ENCODE data around the gene WDR88.
"Not testable (repeated sequence)": the region's sequence is repeated elsewhere in the genome, so short reads cannot be mapped to it uniquely, and the experiment has no call there.

WDR88 gene, protein sequence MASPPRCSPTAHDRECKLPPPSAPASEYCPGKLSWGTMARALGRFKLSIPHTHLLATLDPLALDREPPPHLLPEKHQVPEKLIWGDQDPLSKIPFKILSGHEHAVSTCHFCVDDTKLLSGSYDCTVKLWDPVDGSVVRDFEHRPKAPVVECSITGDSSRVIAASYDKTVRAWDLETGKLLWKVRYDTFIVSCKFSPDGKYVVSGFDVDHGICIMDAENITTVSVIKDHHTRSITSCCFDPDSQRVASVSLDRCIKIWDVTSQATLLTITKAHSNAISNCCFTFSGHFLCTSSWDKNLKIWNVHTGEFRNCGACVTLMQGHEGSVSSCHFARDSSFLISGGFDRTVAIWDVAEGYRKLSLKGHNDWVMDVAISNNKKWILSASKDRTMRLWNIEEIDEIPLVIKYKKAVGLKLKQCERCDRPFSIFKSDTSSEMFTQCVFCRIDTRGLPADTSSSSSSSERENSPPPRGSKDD

DNA sequence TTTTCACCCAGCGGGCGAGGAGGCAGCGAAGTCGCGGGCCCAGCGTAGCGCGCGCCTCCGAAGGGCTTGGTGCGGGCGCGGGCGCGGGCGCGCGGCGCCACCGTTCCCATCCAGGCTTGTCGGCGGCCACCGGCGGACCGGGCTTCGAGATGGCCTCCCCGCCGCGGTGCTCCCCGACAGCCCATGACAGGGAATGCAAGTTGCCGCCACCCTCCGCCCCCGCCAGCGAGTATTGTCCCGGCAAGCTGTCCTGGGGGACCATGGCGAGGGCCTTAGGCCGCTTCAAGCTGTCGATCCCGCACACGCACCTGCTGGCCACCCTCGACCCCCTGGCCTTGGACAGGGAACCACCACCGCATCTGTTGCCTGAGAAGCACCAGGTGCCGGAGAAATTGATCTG is at the start of gene WDR88:
Gene WDR88, plus strand, starts transcription at position 94 of the 400 bp plus-strand sequence. Its CDS starts 56 bp downstream, at position 150.
- no peak for DNase-seq

DNA sequence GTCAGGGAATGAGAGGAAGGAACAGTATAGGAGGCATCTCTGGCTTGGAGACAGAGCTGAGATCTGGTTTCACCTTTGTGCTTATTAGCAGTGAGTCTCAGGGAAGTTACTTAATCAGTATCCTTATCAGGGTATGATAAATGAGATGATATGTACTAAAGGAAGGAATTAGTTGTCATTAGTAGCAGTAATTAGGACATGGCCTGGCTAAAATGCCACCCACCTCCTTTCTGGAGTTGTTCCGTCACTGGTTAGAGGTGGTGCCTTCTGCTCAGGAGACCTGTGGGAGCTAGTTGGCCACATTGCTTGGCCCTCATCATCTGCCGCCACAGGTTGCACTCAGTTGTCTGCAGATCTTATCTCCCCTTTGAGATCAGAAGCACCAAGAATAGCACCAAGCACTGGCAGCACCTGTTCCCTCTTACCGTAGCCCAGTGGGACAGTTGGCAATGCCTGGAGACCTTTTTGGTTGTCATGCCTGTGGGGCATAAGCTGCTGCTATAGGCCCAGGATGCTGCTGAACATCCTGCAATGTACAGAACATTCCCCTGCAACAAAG is 46.3 kb upstream of the WDR88 start:
- no peak for DNase-seq

DNA sequence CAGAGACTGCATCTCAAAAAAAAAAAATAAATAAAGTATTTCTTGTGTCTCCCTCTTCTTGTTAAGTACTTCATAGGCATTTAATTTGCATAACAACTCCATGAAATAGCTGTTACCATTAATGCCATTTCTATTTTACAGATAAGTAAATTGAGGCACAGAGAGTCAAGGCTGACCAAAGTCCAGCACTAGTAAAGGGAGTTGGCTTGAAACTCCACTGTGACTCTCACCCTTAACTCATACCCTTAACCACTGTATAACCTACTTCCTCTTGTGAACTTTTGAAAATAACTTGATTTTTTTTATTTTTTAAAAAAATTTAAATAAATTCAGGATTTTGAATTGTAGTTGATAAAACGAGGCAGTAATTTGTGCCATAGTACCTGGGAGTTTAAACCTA is 45.0 kb upstream of the WDR88 start:
- no peak for DNase-seq

DNA sequence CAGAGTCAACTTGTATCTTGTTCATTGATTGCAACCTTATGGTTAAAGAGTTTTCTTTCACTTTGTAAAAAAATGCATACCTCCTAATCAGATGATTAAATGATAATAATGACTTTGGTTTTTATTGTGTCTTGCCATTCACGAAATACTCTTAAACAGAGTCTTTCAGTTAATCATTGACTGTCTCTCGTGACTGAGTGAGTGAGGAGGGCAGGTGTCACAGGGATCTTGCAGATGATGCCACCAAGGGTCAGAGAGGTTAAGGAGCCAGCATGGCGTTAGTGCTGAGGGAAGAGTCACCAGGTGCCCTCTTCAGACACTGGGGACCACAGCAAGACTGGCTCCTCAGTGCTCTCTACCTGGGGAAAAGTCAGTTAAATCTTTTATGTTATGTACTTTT is 42.9 kb upstream of the WDR88 start:
- DNase-seq: no peak

DNA sequence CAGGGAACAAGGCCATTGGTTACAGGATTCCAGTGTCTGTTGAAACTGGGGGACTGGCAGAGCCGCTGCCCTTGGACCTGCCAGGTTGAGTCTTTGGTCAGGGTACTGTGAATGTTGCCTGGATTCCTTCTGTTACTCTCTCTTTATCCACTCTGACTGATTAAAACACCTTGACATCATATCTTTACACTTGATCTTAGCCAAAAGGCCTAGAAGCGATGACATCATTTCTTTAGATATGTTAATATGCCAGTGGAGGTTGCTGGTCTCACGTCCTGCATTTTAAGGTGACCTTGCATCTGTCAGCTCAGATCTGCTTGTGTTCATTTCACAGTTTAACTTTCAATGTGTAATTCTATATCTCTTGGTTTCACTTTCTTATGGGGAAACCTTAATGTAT is 41.7 kb upstream of the WDR88 start:
- DNase-seq: no peak

DNA sequence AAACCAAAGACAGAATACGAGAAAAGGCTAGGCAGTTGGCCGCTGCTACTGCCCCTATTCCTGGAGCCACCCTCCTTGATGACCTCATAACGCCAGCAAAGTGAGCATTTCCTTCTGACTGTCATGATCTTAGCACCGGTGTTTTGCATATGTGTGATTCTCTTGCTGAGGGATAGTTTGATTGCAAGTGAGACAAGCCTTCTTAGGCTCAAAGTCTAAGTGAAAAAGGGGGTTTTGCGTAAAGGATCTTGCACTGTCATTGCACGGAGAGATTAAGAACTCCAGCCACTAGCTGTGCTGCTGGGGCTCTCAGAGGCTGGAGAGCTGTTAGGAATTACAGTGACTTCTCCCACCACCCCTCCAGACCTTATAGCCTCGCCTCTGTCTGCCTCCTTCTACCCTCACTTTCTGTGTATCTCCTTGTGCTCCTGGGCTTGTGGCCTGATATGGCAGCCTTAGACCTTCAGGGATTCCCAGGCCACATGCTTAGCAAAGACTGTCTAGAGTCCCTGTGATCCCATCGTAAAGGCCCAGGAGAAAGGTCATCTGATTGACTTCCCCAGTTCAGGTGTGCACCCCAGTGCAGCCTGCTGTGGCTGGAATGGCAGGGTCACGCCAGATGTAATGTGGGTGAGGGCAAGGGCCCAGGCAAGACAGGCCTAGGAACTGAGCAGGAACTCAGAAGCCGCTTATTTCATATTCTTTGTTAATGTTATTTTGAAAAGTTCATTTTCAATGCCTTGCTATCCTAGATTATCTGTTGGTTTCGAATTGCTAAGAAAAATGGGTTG is 38.3 kb upstream of the WDR88 start:
- no peak for DNase-seq

DNA sequence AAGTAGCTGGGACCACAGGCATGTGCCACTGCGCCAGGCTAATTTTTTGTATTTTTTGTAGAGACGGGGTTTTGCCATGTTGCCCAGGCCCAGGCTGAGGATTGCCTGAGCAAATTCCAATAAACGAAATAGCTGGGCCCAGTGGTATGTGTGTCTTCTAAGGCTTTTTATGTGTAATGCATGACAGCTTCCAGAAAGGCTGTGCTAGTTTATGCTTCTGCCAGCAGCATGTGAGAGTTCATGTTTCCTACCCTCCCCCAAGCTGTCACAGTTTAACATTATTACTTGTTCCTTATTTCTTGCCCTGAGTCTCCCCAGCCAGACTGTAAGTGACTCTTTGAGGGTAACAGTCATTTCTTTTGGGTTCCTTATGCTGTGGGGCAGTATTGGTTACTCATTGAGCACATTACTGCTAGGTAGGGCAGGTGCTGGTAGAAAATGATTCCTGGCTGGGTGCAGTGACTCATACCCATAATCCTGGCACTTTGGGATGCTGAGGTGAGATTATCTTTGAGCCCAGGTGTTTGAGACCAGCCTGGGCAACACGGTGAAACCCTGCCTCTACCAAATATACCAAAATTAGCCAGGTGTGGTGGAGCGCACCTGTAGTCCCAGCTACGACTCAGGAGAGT is 37.4 kb upstream of the WDR88 start:
- no peak for DNase-seq

DNA sequence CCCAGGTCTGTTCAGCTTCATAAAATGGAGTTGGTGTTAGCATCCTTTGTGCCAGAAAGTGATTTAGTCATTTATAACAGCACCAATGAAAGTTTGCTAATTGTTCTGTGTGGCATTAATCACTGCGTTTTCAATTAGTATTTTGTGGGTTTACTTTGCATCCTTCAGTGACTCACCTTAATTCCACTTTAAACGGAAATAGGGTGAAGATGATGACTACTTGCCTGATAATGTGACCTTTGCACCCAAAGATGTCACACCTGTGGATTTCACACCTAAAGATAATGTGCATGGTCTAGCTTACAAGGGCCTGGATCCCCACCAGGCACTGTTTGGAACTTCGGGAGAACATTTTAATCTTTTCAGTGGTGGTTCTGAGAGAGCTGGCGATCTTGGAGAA is 35.9 kb upstream of the WDR88 start:
- no peak for DNase-seq

DNA sequence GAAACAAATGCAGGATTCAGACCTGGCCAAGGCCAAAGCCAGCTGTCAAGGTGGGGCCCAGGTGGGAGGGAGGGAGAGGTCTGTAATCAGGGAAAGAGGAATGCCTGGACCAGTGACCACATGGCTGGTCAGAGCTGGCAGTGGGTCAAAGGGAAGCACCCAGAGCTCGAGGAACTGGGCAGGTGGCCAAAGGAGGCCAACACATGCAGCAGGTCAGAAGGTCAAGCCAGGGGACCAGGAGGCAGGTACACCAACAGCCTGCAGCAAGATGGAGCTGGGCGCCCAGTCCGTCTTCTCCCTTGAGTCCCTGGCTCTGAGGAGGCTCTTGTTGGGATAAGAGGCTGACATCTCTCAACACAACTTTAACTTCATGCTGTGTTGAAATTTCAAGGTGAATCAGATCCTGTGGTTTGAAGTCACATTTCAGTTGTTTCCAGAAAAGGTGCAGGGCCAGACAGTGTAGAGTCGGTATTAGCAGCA is 33.8 kb upstream of the WDR88 start:
- no peak for DNase-seq

DNA sequence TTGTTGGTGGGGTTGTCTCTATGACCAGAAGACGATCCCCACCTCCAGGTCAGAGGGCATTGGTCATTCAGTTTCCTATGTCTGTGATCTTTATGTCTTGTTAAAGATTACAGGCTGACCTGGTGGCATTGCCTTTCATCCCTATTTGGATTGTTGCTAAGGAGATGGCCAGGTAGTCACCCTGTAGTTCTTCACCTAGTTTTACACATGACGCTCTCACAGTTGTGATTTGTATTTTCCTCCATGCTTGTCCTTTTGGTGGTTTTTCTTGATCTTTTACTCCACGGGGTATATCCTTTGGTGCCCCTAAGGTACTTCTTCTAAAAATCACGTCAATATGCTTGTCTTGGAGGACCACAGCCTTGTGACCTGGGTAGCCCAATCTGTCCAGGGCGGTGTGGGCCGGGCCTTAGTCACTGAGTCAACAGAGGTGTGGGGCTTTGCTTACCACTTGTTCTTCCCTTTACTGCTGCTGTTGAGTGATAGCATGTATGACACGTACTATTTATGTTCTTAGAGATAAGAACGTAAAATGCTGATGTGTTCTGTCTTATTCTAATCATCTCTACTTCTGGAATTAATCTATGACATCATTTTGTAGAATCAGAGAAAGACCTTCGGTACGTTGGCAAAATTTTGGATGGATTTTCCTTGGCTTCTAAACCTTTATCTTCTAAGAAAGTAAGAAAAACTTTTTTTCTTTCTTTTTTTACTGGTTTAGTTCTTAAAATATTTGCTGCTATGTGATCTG is 30.8 kb upstream of the WDR88 start:
- no peak for DNase-seq

DNA sequence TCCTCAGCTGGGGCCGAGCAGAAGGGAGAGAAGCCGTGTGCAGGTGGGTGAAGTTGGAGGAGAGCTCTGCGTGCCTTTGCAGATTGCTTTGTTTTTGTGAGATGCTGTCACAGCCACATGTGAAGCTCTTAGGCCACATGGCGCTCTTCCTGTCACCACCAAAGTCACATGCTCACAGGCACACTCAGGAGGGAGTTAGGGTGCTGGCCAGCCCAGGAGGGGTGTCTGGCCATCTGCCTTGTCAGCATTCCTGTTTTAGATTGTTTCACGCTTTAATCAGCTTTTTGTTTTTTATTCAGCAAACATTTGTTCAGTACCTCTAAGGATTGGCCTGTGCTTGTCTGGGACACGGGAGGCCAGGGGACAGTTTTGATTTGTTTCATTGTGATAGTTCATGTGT is 29.0 kb upstream of the WDR88 start:
- no peak for DNase-seq

DNA sequence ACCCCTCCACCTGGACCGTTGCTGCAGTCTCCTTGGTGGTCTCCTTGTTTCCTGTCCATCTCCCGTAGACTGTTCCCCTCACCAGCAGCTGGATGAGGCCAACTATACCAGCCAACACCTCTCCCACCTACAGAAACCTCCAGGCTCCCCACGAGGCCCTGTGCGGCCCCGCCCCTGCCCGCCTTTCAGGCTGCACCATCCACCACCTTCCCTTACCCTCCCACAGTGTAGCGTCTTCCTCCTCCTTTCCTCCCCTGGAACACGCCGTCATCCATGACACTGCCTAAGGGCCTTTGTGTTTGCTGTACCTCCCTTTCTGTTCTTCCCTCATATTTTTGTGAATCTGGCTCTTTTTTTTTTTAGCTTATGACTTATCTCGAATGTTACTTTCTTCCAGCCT is 23.8 kb upstream of the WDR88 start:
- DNase-seq: no peak

DNA sequence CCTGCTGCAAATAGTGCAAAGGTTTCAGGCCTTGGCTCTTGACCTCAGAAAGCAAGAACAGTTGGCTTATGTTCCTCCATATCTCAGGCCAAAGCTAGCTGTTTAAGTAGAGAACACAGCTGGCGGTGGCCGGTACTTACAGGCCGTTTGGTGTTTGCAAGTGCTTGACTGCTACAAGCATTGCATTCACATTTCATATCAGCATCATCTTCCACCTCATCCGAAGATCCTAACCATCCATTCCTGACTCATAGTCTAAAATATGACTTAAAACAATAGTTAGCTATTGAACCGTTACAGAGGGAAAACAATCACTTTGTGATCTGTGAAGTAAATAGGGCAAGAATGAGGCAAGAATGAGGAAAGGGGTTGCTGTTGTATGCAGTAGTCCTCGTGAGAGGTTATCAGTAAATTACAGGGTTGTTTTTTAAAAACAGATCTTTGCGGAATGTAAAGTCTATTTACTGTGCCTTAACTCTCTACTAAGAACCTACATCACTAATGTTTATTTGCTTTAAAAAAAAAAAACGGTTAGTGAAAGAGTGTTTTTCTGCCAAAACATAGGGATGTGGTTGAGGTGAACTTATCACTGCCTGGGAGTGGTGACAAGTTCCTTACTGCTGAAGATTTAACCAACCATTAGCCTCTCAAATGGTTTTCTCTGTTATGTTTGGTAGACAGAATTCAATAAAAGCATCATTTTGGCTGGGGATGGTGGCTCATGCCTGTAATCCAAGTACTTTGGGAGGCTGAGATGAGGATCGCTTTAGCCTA is 21.6 kb upstream of the WDR88 start:
- DNase-seq: no peak

DNA sequence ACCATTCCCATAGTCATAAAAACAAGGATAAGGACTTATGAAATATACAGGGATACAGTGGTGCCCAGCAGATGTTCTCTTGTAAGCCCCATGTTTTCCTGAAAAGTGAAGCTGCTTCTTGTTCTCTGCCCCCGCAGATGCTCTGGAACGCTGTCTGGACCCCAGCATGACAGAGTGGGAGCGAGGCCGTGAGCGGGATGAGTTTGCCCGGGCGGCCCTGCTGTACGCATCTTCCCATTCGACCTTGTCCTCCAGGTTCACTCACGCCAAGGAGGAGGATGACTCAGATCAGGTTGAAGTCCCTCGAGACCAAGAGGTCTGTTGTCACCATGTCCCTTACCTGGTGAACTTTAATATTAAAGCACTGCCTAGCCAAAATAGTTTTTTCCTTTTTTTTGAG is 20.3 kb upstream of the WDR88 start:
- DNase-seq: no peak

DNA sequence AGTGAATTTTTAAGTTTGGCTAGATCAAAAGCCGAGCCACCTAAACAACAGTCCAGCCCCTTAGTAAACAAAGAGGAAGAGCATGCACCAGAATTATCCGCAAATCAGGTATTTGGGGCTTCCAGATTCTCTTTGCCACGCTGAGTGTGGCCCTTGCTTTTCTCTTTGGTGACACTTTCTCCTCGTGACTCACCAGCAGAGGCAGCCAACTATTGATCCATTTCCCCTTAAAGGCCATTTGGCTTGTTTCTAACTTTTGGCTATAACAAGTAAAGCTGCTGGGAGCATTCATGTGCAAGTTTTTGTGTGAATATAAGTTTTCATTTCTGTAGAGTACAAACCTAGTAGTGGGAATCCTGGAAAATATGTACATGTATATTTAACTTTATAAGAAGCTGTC is 17.6 kb upstream of the WDR88 start:
- no peak for DNase-seq

DNA sequence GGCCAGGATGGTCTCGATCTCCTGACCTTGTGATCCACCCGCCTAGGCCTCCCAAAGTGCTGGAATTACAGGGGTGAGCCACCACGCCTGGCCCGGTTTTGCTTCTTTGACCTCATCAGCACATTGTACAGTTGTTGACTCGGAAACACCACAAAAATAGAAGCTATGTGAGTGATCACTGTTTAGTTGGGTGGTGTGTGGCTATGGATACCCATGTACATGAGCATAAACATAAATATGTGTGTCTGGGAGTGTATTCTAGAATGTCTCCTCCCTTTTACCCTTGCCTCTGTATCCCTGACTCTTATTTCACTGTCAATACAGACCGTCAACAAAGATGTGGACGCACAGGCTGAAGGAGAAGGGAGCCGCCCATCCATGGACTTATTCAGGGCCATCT is 14.4 kb upstream of the WDR88 start:
- no peak for DNase-seq

DNA sequence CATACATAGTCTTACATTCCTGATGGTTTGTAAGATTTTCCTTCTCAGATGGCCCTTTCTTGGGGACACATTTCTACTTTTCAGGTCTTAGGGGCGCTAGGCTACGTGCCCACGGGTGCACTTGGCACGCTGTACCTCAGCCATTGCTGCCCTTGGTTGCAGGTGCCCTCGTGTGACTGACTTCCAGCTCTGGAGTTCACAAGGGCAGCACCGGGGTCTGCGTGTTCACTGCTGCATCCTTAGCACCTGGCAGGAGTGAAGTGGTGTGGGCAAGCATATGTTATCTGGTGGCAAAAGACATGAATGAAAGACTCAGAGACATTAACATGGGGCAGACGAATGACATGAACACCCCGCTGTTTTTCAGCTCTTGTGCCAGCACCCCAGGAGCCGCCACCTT is 13.3 kb upstream of the WDR88 start:
- DNase-seq: no peak

DNA sequence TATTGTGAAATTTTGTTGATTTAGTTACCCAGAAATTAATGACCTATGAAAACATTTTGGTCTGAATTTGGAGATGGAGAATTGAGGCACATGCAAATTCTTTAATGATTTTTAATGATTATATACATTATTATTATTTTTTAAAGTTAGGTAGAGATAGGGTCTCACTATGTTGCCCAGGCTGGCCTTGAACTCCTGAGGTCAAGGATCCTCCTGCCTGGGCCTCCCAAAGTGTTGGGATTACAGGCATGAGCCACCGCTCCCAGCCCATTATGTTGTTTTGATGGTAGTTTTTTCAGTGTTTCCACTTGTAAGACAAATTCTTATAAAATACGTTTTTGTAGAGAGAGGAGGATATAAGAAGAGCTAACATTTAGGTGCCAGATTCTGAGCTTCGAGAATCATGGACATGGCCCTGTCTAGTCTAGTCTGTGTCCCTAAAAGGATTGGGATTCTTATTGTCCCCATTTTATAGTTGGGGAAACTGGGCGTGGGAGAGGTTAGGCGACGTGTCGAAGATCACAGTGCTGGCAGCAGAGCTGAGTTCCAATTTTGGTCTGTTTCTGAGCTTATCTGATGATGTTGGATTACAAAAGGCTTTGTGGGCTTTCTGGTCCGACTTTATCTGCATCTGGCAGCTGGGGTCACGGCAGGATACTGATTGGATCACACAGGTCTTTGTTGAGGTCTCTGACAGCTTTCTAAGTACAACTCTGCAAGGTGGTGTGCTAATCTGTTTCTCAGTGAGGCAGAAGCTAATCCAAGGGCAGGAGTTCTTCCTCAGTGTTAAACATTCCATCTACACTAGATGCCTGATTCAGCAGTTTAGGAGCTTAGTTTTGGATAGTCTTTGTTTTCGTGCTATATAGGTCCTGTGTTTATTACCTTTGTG is 7.5 kb upstream of the WDR88 start:
- DNase-seq: no peak

DNA sequence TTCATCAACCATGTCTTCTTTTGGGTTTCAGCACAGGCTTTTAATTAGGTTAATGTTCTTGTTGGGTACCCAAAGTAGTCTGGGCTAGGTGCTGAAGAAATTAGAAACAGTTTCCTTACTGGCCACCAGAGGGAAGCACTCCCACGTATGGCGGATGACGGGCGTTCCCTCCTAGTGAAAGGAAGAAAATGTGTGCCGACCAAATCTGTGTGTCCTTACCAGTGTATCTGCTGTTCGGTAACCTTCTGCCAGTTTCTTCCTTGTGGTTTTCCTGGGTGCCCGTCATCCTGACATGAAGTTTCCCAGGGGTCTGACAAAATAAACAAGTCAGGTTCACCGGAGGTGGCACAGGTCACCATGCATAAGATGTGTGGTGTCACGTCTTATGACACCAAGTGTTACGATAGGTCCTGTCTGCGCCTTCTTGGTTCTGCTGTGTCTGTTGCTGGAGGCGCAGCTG is 6.0 kb upstream of the WDR88 start:
- peak; percentile 51 for DNase-seq

DNA sequence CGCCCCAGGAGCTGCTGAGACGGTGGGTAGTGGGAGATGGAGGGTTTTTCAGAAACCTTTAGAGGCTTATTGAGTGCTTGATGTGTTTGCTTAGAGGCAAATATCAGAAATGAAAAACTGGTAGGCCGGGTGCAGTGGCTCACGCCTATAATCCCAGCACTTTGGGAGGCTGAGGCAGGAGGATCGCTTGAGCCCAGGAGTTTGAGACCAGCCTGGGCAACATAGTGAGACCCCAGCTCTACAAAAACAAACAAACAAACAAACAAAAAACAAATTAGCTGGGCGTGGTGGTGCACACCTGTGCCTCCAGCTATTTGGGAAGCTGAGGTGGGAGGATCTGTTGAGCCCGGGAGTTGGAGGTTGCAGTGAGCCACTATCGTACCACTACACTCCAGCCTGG is 5.2 kb upstream of the WDR88 start:
- not testable (repeated sequence) for DNase-seq

DNA sequence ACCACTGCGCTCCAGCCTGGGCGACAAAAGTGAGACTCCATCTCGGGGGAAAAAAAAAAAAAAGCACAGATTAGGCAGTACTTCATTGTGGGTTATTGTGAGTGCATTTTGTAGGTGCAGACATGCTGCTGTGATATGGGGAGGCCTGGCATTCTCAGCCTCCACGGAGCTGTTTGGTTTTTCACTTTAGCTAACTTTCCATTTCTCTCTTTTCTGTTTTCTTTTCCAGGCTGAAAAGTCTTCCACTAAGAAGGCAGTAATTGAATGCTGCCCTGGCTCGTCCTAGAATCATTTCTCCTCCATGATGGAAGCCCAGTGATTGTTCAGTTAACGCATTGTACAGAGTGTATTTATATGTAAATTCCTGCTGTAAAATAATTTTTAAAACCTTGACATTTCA is 2.0 kb upstream of the WDR88 start:
- no peak for DNase-seq
